Large intestine (tissue), 3 donors: ENCODE data around the gene BIRC7. TPM values are rescaled to one million over a fixed set of nuclear protein-coding genes. Genes with fewer than 3 reads are reported as not detected.
A peak's percentile ranks its signal among the peaks of the same experiment; 100 is the strongest.

Source experiments
- DNase-seq, 2 donors: peaks; one replicate each; pipeline versions ENCODE4 v3.0.0 to v3.0.0-alpha.2; 2013
- H3K27ac ChIP-seq: one replicate; pipeline ENCODE4 v1.5.1; 2013; ENCODE audit warnings: low read length
- H3K27me3 ChIP-seq: 2 replicates; pipeline ENCODE4 v1.6.1; 2013; ENCODE audit warnings: low read length; ENCODE audit not compliant: control insufficient read depth, insufficient read depth
- H3K36me3 ChIP-seq: 2 replicates; pipeline ENCODE4 v1.6.1; 2013; ENCODE audit warnings: low read length; ENCODE audit not compliant: control insufficient read depth, insufficient read depth
- H3K4me1 ChIP-seq: one replicate; pipeline ENCODE4 v1.6.1; 2013; ENCODE audit warnings: low read length; ENCODE audit not compliant: control insufficient read depth, insufficient read depth
- H3K4me3 ChIP-seq: one replicate; pipeline ENCODE4 v1.5.1; 2013; ENCODE audit warnings: low read length
- H3K9me3 ChIP-seq: one replicate; pipeline ENCODE4 v1.6.1; 2013; ENCODE audit warnings: mild to moderate bottlenecking, low read depth, low read length, moderate library complexity; ENCODE audit not compliant: control insufficient read depth
- WGBS: methylation state at CpG from one replicate; pipeline ENCODE4 v1.1.5; 2013; ENCODE audit warnings: low lambda C conversion rate; ENCODE audit not compliant: insufficient coverage; 5-methylcytosine and 5-hydroxymethylcytosine counted together
- polyA plus RNA-seq: library from polyadenylated mRNA; unstranded; fragments of 120-200 nt; gene quantifications from one replicate; pipeline ENCODE4 v1.2.1, GENCODE V29; 2013

Gene BIRC7
- polyA plus RNA-seq, 1 donor: 2.6 TPM

DNA sequence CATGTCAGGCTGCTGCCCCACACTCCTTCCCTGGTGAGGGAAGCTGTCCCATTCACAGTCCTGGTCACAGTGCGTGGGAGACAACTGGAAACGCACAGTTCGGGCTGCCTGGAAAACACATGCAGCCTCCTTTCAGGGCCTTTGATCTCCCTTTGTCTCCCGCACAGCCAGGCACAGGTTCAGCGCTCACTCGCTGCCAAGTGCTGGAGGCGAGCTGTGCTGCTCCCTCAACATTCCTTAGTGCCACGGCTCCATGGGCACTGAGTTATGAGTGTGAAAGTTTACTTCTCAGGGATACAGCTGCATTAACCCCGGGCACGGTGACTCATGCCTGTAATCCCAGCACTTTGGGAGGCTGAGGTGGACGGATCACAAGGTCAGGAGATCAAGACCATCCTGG, 28.8 kb upstream of the BIRC7 start:
- Histone ChIP-seq H3K27ac (no peak overlapping the region), H3K4me3 (no peak overlapping the region), H3K27me3 (no peaks in the 10 kb centered on the region), H3K4me1 (no peaks in the 10 kb centered on the region), H3K36me3 (peaks cover 74% of the 10 kb centered on the region), H3K9me3 (no peaks in the 10 kb centered on the region)
- no peak for DNase-seq
- 80% methylated on average over 1 of the region's 11 CpGs for WGBS

DNA sequence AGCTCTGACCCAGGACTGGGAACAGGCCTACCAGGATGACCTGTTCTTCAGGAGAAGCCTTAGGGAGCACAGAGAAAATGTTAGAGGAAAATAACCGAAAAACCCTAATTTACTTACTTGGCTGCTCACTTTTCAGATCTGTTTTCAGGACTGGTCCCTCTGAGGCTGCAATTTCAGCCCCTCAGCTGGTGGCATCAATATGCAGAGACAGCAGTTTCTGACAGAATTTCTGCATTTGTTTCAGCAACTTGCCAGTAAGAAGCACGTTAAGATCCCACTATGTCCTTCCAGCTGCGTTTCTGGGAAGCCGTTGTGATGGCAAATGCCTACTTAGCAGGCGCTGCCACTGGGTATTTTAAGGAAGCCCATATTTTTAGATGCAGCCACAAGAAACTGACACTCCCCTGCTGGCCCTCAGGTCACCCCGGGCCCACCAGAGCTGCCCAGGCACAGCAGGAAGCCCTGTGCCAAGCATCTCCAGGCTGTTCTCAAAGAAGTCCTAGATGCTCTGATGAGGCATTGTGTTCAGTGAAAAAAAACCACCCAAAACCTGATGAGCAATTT, 27.3 kb upstream of the BIRC7 start:
- H3K9me3 ChIP-seq: no peaks in the 10 kb centered on the region
- no peak overlapping the region for H3K4me3 ChIP-seq
- no peak for DNase-seq
- H3K27ac ChIP-seq: no peak overlapping the region
- H3K27me3 ChIP-seq: no peaks in the 10 kb centered on the region
- no CpG with 5 or more reads among the region's 6 CpGs for WGBS
- H3K4me1 ChIP-seq: no peaks in the 10 kb centered on the region
- H3K36me3 ChIP-seq: peaks cover 74% of the 10 kb centered on the region

DNA sequence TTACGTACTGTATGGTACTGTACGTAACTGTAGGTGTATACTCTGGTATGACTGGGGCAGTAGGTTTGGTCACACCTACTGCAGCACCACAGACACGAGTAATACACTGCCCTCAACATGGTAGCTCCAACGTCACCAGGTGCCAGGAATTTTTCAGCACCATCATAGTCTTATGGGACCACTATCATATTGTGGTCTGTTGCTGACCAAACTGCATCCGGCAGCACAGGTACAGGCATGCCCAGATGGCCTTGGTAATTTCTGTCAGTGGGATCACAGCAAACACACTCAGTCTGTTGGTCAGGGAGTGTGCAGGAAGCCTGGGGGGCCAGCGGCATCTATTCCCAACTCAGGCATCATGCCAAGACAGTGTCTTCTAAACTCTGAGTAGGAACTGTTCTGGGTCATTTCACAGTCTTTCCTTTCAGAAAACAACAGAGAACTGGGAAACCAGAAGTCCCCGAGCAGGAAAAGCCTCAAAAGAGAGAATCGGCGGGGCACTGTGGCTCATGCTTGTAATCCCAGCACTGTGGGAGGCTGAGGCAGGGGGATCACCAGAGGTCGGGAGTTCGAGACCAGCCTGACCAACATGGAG, 25.6 kb upstream of the BIRC7 start:
- no peak for DNase-seq
- Histone ChIP-seq H3K27ac (no peak overlapping the region), H3K9me3 (no peaks in the 10 kb centered on the region), H3K4me3 (no peak overlapping the region), H3K27me3 (no peaks in the 10 kb centered on the region), H3K4me1 (peaks cover 11% of the 10 kb centered on the region), H3K36me3 (peaks cover 68% of the 10 kb centered on the region)
- WGBS: no CpG with 5 or more reads among the region's 11 CpGs

DNA sequence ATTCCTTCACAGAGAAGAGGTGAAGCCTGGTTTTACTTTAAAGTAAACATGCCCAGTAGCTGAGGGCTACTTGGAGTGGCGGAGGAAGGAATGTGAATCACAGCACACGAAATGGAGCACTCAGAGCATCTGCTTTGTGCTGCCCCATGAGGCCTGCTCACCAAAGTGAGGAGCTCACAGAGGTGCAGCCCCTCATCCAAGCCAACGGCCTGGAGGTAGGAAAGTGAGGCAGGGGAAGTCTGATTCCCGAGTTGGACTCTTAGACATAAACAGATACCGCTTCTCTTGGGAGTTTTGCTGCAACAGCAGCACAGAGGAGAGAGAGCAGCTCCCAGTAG, 23.3 kb upstream of the BIRC7 start:
- DNase-seq: no peak
- no CpG with 5 or more reads among the region's 5 CpGs for WGBS
- Histone ChIP-seq H3K9me3 (no peaks in the 10 kb centered on the region), H3K36me3 (peaks cover 55% of the 10 kb centered on the region), H3K27me3 (no peaks in the 10 kb centered on the region), H3K27ac (no peak overlapping the region), H3K4me1 (peaks cover 18% of the 10 kb centered on the region), H3K4me3 (no peak overlapping the region)

DNA sequence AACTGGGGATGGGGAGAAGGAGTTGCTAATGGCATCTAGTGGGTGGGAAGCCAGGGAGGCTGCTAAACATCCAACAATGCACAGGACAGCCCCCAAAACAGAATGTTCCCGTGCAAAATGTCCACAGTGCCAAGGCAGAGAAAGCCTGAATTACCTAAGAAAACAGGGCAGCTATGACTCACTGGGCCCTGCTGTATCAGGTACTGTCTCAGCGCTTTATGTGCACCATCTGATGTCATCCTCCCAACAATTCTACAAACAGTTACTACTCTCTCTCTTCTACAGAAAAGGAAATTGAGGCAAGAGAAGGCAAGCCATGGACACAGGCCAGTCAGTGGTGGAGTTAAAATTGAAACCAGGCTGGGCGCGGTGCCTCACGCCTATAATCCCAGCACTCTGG, 22.9 kb upstream of the BIRC7 start:
- peaks cover 52% of the 10 kb centered on the region for H3K36me3 ChIP-seq
- H3K27me3 ChIP-seq: no peaks in the 10 kb centered on the region
- peaks cover 18% of the 10 kb centered on the region for H3K4me1 ChIP-seq
- H3K27ac ChIP-seq: no peak overlapping the region
- no peak for DNase-seq
- no CpG with 5 or more reads among the region's 5 CpGs for WGBS
- no peaks in the 10 kb centered on the region for H3K9me3 ChIP-seq
- no peak overlapping the region for H3K4me3 ChIP-seq

DNA sequence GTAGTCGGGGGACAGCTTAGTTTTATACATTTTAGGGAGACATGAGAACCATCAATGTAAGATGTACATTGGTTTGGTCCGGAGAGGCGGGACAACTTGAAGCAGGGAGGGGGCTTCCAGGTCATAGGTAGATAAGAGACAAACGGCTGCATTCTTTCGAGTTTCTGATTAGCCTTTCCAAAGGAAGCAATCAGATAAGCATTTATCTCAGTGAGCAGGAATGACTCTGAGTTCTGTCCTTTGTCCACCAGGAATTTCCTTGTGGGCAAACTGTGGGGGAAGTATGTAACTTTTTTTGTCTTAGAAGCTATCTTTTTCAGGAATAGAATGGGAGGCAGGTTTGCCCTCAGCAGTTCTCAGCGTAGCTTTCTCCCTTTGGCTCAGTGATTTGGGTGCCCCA, 21.2 kb upstream of the BIRC7 start:
- Histone ChIP-seq H3K27me3 (no peaks in the 10 kb centered on the region), H3K36me3 (peaks cover 40% of the 10 kb centered on the region), H3K27ac (peak overlapping the region; percentile 51), H3K9me3 (no peaks in the 10 kb centered on the region), H3K4me3 (peak overlapping the region; percentile 81), H3K4me1 (peaks cover 18% of the 10 kb centered on the region)
- no peak for DNase-seq
- WGBS: 14% methylated on average over 1 of the region's 6 CpGs

DNA sequence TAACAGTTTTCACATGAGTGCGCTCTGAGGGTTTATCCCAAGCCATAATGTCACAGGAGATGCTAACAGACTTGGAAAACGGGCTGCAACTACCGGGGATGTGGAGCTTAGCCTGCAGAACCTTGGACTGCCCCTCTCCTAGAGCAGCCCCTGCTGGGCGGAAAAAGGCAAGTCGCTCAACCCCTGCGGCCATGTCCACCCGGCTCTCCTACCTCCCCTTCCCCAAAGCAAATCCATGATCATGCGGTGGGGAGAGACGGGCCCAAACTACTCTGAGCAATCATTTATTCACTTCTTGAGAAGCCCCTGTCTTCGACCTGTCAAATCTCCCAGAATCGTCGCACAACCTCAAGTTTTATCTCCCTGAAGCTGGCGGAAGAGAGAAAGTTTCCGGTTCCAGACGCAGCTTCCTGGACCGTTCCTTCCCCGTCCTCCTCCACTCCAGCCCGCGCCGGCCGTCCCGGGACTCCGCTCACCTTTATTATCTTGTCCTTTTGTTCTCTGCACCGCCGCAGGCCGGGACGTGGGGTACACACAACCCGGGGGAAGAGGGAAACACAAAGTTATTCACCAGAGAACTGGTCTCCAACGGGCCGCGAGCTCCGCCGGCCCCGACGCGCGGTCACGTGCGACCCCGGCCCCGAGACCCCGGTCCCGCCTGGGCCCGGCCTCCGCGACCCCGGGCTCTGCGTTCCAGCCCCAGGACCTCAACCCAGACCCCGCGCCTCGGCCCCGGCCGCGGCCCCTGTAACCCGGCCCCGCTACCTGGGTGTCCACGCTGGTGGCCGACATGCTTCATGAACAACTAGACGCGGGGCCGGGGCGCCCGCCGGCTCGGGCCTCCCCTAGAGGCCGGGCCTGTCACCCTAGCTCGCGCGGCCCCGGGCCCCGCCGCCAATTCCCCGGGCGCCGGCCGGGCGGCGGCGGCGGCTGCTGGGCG, 20.3 kb upstream of the BIRC7 start:
- Histone ChIP-seq H3K4me3 (peak overlapping the region; percentile 81), H3K27me3 (no peaks in the 10 kb centered on the region), H3K36me3 (peaks cover 32% of the 10 kb centered on the region), H3K9me3 (no peaks in the 10 kb centered on the region), H3K4me1 (peaks cover 18% of the 10 kb centered on the region), H3K27ac (peak overlapping the region; percentile 51)
- DNase-seq: peak in 1 of 2 donors; percentile 39
- no CpG with 5 or more reads among the region's 81 CpGs for WGBS

DNA sequence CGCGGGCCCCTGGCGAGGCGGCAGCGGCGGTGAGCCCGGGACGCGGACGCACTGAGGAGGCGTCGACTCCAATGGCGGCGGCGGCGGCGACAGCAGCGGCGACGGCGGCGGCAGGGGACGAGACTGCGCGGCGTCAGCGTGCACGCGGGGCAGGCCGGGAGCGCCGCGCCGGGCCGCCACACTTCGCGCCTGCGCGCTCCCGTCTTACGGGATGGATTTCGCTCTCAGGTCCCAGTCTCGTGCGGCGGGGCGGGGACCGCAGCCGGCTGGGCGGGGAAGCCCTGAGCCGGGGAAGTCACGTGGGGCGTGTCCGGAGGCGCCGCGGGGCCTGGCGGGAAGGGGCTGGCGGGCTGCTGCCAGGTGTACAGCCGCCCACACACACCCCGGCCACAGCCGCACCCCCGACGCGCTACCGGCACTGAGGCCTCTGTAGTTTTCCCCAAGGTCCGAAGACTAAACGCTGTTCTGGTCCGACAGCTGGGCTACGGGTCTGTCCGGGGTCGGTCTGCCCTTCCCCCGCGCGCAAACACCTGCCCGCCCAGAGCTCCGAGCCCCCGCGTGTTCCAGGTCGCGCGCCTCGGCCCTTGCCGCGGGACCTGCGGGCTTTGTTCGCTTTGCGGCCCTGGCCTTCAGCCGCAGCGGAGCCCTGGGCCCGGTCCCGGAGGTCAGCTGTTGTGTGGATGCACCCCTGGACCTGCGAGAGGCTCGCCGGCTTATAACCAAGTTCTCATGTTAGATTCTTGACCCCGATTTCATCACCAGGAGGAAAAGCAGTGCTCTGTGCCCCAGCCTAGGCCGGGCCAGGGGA, 19.5 kb upstream of the BIRC7 start, which contains the start of gene YTHDF1:
Gene YTHDF1, minus strand, starts transcription at position 91 of the 808 bp plus-strand sequence. CDS start 239 bp downstream, outside the sequence.
- peak; percentile 98 to 99 for DNase-seq
- no CpG with 5 or more reads among the region's 96 CpGs for WGBS

DNA sequence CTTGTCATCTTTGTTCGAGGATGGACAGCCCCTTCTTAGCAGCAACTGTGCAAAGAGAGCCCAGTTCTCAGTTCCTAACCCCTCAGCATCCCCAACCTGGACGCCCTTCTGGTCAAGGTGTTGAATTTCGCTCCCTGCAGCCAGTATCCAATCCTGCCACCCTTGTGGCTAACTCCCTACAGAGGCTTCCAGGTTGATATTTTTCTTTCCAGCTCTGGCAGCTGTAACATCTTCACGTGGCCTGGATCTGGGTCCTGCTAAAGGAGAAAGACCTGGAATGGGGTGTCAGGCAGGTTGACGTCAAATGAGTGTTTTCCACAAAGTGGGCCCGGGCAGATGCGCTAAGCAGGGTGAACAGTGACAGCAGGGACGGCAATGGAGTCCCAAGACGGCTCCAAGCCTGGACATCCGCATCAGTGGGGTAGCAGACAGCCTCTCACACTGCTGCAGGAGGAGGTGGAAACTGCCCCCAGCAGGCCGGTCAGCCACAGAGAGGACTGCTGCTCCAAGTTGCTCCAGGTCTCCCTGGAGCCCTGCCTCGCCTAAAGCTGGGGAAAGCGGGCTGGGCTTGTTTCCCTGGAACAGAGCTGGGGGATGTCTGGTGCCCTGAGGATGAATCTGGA, 18.7 kb upstream of the BIRC7 start:
- Histone ChIP-seq H3K27ac (peak overlapping the region; percentile 86), H3K9me3 (no peaks in the 10 kb centered on the region), H3K4me1 (peaks cover 18% of the 10 kb centered on the region), H3K36me3 (peaks cover 26% of the 10 kb centered on the region), H3K4me3 (peak overlapping the region; percentile 55), H3K27me3 (no peaks in the 10 kb centered on the region)
- 100% methylated on average over 1 of the region's 13 CpGs for WGBS
- DNase-seq: no peak

More for the DNA sequence above, 19.5 kb upstream of the BIRC7 start, which contains the start of gene YTHDF1:
- peaks cover 29% of the 10 kb centered on the region for H3K36me3 ChIP-seq
- no peaks in the 10 kb centered on the region for H3K9me3 ChIP-seq
- H3K27ac ChIP-seq: peak within 1 kb of the TSS; percentile 86
- peak within 1 kb of the TSS; percentile 81 for H3K4me3 ChIP-seq
- H3K27me3 ChIP-seq: no peaks in the 10 kb centered on the region
- H3K4me1 ChIP-seq: peaks cover 18% of the 10 kb centered on the region
